Occipital lobe (tissue), 2 donors: Measurements from ENCODE around the gene PPM1L. TPM values are rescaled to one million over a fixed set of nuclear protein-coding genes. Genes with fewer than 3 reads are reported as not detected.

Experiments
- DNase-seq: peaks from one replicate; lab custom pipeline; 2025; lab: John Stamatoyannopoulos, UW
- total RNA-seq: library from RNA; depleted of rRNA; stranded (reverse); fragments of >200 nt; gene quantifications from one replicate; pipeline ENCODE4 v1.2.3, GENCODE V29; 2014

PPM1L gene
- total RNA-seq, 1 donor from 2014 or later = 90.3 TPM

- DNase-seq = no peak
Observed at GRCh38 chr3:160842021-160843005, 86.3 kb downstream of the PPM1L start.

- DNase-seq = no peak
Observed at GRCh38 chr3:160851629-160852210, 95.7 kb downstream of the PPM1L start.

GRCh38 chr3:160852856-160853255 lies 96.8 kb downstream of the PPM1L start:
- no peak for DNase-seq

- no peak for DNase-seq
Observed at GRCh38 chr3:160856450-160856849, 100.4 kb downstream of the PPM1L start.

- DNase-seq = no peak
Observed at GRCh38 chr3:160857476-160858119, 101.6 kb downstream of the PPM1L start.

GRCh38 chr3:160860346-160860745 lies 104.3 kb downstream of the PPM1L start:
- DNase-seq = no peak

GRCh38 chr3:160869825-160870224 lies 113.8 kb downstream of the PPM1L start:
- no peak for DNase-seq

GRCh38 chr3:160870327-160870726 lies 114.3 kb downstream of the PPM1L start:
- no peak for DNase-seq

- DNase-seq = no peak
Observed at GRCh38 chr3:160874736-160875135, 118.7 kb downstream of the PPM1L start.

GRCh38 chr3:160876643-160877042 lies 120.6 kb downstream of the PPM1L start:
- no peak for DNase-seq

GRCh38 chr3:160879859-160880258 lies 123.8 kb downstream of the PPM1L start:
- no peak for DNase-seq

GRCh38 chr3:160883373-160883772 lies 127.3 kb downstream of the PPM1L start:
- no peak for DNase-seq

- peak; percentile 39 for DNase-seq
Observed at GRCh38 chr3:160885791-160886286, 129.8 kb downstream of the PPM1L start.

GRCh38 chr3:160886421-160886820 lies 130.4 kb downstream of the PPM1L start:
- DNase-seq = no peak

GRCh38 chr3:160893207-160893606 lies 137.2 kb downstream of the PPM1L start:
- no peak for DNase-seq

GRCh38 chr3:160904691-160905090 lies 148.7 kb downstream of the PPM1L start:
- peak; percentile 7 for DNase-seq

- no peak for DNase-seq
Observed at GRCh38 chr3:160906646-160907045, 150.6 kb downstream of the PPM1L start.

GRCh38 chr3:160909917-160910316 lies 153.9 kb downstream of the PPM1L start:
- no peak for DNase-seq

GRCh38 chr3:160911411-160911810 lies 155.4 kb downstream of the PPM1L start:
- no peak for DNase-seq

GRCh38 chr3:160916472-160916871 lies 160.4 kb downstream of the PPM1L start:
- DNase-seq = no peak

- no peak for DNase-seq
Observed at GRCh38 chr3:160919942-160920341, 163.9 kb downstream of the PPM1L start.

GRCh38 chr3:160921020-160921635 lies 165.1 kb downstream of the PPM1L start:
- no peak for DNase-seq
